Endodermal cell (in vitro differentiated cells): ENCODE results near the gene SP3. TPM values are rescaled to one million over a fixed set of nuclear protein-coding genes. Genes with fewer than 3 reads are reported as not detected.
A peak's percentile ranks its signal among the peaks of the same experiment; 100 is the strongest.

ENCODE experiments used
- DNase-seq: peaks from one replicate; pipeline ENCODE4 v3.0.0-alpha.2; 2017
- H3K27ac ChIP-seq: 2 replicates; pipeline ENCODE4 v1.5.1; 2013; ENCODE audit warnings: mild to moderate bottlenecking, low read depth, low read length, moderate library complexity
- H3K27me3 ChIP-seq: 2 replicates; pipeline ENCODE4 v1.6.1; 2013; ENCODE audit warnings: mild to moderate bottlenecking, low read length, moderate library complexity; ENCODE audit not compliant: insufficient read depth, control insufficient read depth, poor library complexity, severe bottlenecking
- H3K36me3 ChIP-seq: 2 replicates; pipeline ENCODE4 v1.7.0; 2013; ENCODE audit warnings: mild to moderate bottlenecking, low read length, moderate library complexity; ENCODE audit not compliant: control insufficient read depth, insufficient read depth
- H3K4me1 ChIP-seq: one replicate; pipeline ENCODE4 v1.7.0; 2013; ENCODE audit warnings: low read length; ENCODE audit not compliant: control insufficient read depth, insufficient read depth
- H3K4me3 ChIP-seq: 2 replicates; pipeline ENCODE4 v1.5.1; 2013; ENCODE audit warnings: mild to moderate bottlenecking, low read length, moderate library complexity
- H3K9ac ChIP-seq: 2 replicates; pipeline ENCODE4 v1.6.1; 2013; ENCODE audit warnings: mild to moderate bottlenecking, low read length, moderate library complexity; ENCODE audit not compliant: poor library complexity, severe bottlenecking; ENCODE audit errors: extremely low read depth
- H3K9me3 ChIP-seq: 2 replicates; pipeline ENCODE4 v1.6.1; 2013; ENCODE audit warnings: mild to moderate bottlenecking, low read length, moderate library complexity; ENCODE audit not compliant: control insufficient read depth
- H3K27ac Mint-ChIP-seq: 2 replicates; pipeline ENCODE4 v1.8.0; 2020; ENCODE audit warnings: mixed read lengths
- H3K27me3 Mint-ChIP-seq: 2 replicates; pipeline ENCODE4 v1.8.0; 2021; ENCODE audit warnings: mild to moderate bottlenecking, mixed read lengths; ENCODE audit not compliant: insufficient read depth
- H3K36me3 Mint-ChIP-seq: 2 replicates; pipeline ENCODE4 v1.8.0; 2020; ENCODE audit warnings: low read depth, mixed read lengths
- H3K4me1 Mint-ChIP-seq: 2 replicates; pipeline ENCODE4 v1.8.0; 2020; ENCODE audit warnings: mixed read lengths
- H3K4me3 Mint-ChIP-seq: 2 replicates; pipeline ENCODE4 v1.8.0; 2020; ENCODE audit warnings: mild to moderate bottlenecking, moderate library complexity, mixed read lengths
- H3K9me3 Mint-ChIP-seq: 2 replicates; pipeline ENCODE4 v1.8.0; 2020; ENCODE audit warnings: mild to moderate bottlenecking, mixed read lengths
- WGBS, 2 experiments: methylation state at CpG; one replicate each; pipeline versions ENCODE4 v1.1.5 to v1.1.7; 2013; ENCODE audit warnings: missing lambda C conversion rate in 2 of 2, mixed read lengths in 1 of 2; ENCODE audit not compliant: insufficient coverage in 1 of 2, insufficient read length in 1 of 2; 5-methylcytosine and 5-hydroxymethylcytosine counted together
- total RNA-seq, 2 donors: library from RNA; stranded (reverse); fragmentation: NEBNext Ultra II Directional in 1 of 2; extraction: Animal tissue kit (Norgen Biotek cat#: 25700) in 1 of 2; gene quantifications; 2 replicates in 1 of 2; 3 replicates in 1 of 2; pipeline ENCODE4 v1.2.1, GENCODE V29; 2021
- TF ChIP-seq, protein P1 (sequence below): fragments of 200-600 bp; sonication (generic); conservative IDR thresholded peaks from 2 replicates; pipeline ENCODE4 v1.5.0; 2021; ENCODE audit warnings: antibody characterized with exemption, mild to moderate bottlenecking

SP3 gene
- total RNA-seq, 2 donors from 2014 or later = 80.2 to 83.7 TPM

DNA sequence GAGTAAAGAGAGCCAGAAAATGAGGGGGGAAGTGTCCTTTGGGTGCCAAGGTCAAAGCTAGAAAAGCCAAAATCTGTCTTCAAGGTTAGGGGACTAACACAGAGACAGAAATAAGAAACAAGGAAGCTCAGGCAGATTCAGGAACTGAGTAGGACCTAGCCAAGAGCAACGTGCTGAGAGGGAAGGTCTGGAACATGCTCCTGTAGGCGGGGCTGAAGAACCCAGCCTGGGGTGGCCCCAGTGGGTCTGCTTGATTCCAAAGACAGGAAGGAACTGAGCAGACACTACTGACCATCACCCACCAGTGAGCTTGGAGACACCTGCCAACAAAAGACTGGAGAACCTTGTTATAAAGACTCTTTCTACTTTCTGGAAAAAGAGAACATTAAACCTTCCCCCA, 105.1 kb downstream of the SP3 start:
- H3K9me3 ChIP-seq = no peaks in the 10 kb centered on the region
- Mint-ChIP-seq H3K4me1 (no peaks in the 10 kb centered on the region), H3K4me3 (no peak overlapping the region), H3K9me3 (peaks cover 4% of the 10 kb centered on the region), H3K27ac (no peak overlapping the region), H3K36me3 (no peaks in the 10 kb centered on the region), H3K27me3 (no peaks in the 10 kb centered on the region)
- TF ChIP-seq, protein P1, sequence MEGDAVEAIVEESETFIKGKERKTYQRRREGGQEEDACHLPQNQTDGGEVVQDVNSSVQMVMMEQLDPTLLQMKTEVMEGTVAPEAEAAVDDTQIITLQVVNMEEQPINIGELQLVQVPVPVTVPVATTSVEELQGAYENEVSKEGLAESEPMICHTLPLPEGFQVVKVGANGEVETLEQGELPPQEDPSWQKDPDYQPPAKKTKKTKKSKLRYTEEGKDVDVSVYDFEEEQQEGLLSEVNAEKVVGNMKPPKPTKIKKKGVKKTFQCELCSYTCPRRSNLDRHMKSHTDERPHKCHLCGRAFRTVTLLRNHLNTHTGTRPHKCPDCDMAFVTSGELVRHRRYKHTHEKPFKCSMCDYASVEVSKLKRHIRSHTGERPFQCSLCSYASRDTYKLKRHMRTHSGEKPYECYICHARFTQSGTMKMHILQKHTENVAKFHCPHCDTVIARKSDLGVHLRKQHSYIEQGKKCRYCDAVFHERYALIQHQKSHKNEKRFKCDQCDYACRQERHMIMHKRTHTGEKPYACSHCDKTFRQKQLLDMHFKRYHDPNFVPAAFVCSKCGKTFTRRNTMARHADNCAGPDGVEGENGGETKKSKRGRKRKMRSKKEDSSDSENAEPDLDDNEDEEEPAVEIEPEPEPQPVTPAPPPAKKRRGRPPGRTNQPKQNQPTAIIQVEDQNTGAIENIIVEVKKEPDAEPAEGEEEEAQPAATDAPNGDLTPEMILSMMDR = peak; percentile 1
- 86% methylated on average over 2 of the region's 2 CpGs; no CpG with 5 or more reads in 1 of the 2 experiments for WGBS, 2 experiments
- no peak overlapping the region for H3K4me3 ChIP-seq
- H3K4me1 ChIP-seq = no peaks in the 10 kb centered on the region
- no peaks in the 10 kb centered on the region for H3K36me3 ChIP-seq
- no peak overlapping the region for H3K27ac ChIP-seq
- DNase-seq = no peak
- no peak overlapping the region for H3K9ac ChIP-seq
- H3K27me3 ChIP-seq = no peaks in the 10 kb centered on the region

DNA sequence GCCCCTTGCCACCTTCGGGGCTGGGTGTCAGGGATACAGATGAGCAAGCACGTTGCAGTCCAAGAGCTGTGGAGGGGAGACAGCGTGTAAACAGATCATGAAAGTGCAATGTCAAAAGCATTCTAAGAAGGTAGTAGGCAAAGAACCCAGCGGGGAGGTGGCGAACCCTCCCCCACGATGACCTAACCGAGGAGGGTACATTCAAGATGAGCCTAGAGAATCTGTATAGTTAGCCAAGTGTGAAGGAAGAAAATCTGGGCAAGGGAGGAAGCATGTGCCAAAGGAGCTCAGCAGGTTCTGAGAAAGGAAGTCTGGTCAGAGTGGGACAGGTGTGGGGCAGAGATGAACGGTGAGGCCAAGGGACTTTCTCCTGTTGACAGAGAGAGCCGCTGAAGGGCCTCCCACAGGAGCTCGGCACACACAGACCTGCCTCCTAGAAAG, 106.9 kb downstream of the SP3 start:
- H3K4me3 Mint-ChIP-seq = no peak overlapping the region
- no peaks in the 10 kb centered on the region for H3K4me1 Mint-ChIP-seq
- H3K9me3 Mint-ChIP-seq = peaks cover 4% of the 10 kb centered on the region
- no peak for DNase-seq
- H3K9me3 ChIP-seq = no peaks in the 10 kb centered on the region
- H3K9ac ChIP-seq = no peak overlapping the region
- no peak overlapping the region for H3K27ac ChIP-seq
- no peaks in the 10 kb centered on the region for H3K36me3 Mint-ChIP-seq
- H3K4me1 ChIP-seq = no peaks in the 10 kb centered on the region
- no peak overlapping the region for H3K4me3 ChIP-seq
- TF ChIP-seq, protein P1 = no peak
- H3K27ac Mint-ChIP-seq = no peak overlapping the region
- no peaks in the 10 kb centered on the region for H3K27me3 Mint-ChIP-seq
- 79 to 83% methylated on average over 10 of the region's 10 CpGs for WGBS, 2 experiments
- no peaks in the 10 kb centered on the region for H3K36me3 ChIP-seq
- no peaks in the 10 kb centered on the region for H3K27me3 ChIP-seq
